Neuron (in vitro differentiated cells): Measurements from ENCODE around the gene AGRN.
"Not testable (repeated sequence)": the region's sequence is repeated elsewhere in the genome, so short reads cannot be mapped to it uniquely, and the experiment has no call there.

ENCODE experiments used
- H2AFZ ChIP-seq: one replicate; pipeline ENCODE4 v1.6.1; 2013; ENCODE audit warnings: low read depth, mild to moderate bottlenecking, inconsistent platforms, low read length, moderate library complexity
- H3K27me3 ChIP-seq: one replicate; pipeline ENCODE4 v1.6.1; 2013; ENCODE audit warnings: low read length; ENCODE audit not compliant: insufficient read depth
- H3K36me3 ChIP-seq: one replicate; pipeline ENCODE4 v1.6.1; 2013; ENCODE audit warnings: low read length; ENCODE audit not compliant: insufficient read depth
- H3K4me1 ChIP-seq: one replicate; pipeline ENCODE4 v1.6.1; 2013; ENCODE audit warnings: low read length; ENCODE audit not compliant: insufficient read depth
- H3K4me3 ChIP-seq: 2 replicates; pipeline ENCODE4 v1.5.1; 2013; ENCODE audit warnings: mild to moderate bottlenecking, low read length, moderate library complexity
- H3K9me3 ChIP-seq: one replicate; pipeline ENCODE4 v1.6.1; 2013; ENCODE audit warnings: low read length

Gene AGRN

DNA sequence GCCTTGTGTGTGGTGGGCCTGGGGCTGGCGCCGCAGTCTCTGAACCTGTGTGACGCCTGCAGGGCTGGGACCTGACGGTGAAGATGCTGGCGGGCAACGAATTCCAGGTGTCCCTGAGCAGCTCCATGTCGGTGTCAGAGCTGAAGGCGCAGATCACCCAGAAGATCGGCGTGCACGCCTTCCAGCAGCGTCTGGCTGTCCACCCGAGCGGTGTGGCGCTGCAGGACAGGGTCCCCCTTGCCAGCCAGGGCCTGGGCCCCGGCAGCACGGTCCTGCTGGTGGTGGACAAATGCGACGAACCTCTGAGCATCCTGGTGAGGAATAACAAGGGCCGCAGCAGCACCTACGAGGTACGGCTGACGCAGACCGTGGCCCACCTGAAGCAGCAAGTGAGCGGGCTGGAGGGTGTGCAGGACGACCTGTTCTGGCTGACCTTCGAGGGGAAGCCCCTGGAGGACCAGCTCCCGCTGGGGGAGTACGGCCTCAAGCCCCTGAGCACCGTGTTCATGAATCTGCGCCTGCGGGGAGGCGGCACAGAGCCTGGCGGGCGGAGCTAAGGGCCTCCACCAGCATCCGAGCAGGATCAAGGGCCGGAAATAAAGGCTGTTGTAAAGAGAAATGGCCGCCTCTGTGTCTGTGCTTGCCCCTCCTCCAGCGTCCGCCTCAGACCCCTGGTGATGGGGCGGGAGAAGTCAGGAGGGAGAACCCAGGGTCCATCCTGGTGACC lies 5.8 kb upstream of the AGRN start:
- peaks cover 20% of the 10 kb centered on the region for H3K4me1 ChIP-seq
- no peaks in the 10 kb centered on the region for H3K27me3 ChIP-seq
- peak overlapping the region; percentile 57 for H3K4me3 ChIP-seq
- H3K9me3 ChIP-seq: no peaks in the 10 kb centered on the region
- H3K36me3 ChIP-seq: no peaks in the 10 kb centered on the region
- no peak overlapping the region for H2AFZ ChIP-seq

DNA sequence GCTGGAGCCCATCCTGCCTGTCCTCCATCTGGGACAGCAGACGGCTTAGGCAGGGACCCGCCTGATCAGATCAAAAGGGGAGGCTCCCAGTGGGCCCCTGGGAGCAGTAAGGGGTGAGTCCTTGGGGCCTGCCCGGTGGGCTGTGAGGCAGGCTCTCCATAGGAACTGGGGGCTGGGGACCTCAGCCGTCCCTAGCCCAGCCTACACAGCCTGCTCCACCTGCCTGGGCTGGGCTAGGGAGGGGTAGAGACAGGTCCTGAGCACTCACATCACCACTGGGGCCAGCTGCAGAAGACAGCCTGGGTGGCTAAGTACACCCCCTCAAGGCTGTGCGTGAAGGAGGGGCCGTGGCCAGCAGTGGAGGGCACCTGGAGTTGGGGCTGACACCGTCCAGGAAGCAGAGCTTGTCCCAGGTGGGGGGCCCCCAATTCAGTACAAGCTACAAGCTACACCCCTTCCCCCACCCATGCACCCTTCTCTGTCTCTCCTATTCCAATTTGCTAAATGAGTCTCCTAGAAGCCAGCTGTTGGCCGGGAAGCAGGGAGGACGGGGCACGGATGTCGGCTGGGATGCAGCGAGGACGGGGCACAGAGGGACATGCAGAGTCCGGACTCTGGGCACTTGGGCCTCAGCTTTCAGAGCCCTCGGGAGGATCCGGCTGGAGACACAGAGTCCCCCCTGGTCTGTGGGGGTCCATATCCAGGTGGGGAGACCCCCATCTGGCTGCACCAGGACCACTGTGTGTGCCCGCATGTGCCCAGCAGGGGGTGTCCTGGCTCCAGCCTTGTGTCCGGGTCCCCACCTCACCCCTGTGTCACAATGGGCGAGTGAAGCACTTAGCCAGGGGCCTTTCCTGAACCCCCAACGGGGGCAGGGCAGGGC lies 4.9 kb upstream of the AGRN start:
- Histone ChIP-seq H3K27me3 (no peaks in the 10 kb centered on the region), H3K4me3 (no peak overlapping the region), H3K4me1 (peaks cover 22% of the 10 kb centered on the region), H2AFZ (no peak overlapping the region), H3K9me3 (no peaks in the 10 kb centered on the region), H3K36me3 (no peaks in the 10 kb centered on the region)

DNA sequence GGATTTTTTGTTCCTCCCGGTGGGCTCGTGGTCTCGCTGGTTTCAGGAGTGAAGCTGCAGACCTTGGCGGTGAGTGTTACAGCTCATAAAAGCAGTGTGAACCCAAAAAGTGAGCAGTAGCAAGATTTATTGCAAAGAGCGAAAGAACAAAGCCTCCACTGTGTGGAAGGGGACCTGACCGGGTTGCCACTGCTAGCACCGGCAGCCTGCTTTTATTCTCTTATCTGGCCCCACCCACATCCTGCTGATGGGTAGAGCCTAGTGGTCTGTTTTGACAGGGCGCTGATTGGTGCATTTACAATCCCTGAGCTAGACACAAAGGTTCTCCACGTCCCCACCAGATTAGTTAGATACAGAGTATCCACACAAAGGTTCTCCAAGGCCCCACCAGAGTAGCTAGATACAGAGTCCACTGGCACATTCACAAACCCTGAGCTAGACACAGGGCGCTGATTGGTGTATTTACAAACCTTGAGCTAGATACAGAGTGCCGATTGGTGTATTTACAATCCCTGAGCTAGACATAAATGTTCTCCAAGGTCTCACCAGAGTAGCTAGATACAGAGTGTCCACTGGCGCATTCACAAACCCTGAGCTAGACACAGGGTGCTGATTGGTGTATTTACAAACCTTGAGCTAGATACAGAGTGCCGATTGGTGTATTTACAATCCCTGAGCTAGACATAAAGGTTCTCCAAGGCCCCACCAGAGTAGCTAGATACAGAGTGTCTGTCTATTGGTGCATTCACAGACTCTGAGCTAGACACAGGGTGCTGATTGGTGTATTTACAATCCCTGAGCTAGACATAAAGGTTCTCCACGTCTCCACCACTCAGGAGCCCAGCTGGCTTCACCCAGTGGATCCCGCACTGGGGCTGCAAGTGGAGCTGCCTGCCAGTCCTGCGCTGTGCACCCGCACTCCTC lies 2.3 kb upstream of the AGRN start:
- H3K36me3 ChIP-seq, H3K4me3 ChIP-seq, H2AFZ ChIP-seq, H3K9me3 ChIP-seq, H3K27me3 ChIP-seq: not testable (repeated sequence)
- H3K4me1 ChIP-seq: peaks cover 30% of the 10 kb centered on the region

DNA sequence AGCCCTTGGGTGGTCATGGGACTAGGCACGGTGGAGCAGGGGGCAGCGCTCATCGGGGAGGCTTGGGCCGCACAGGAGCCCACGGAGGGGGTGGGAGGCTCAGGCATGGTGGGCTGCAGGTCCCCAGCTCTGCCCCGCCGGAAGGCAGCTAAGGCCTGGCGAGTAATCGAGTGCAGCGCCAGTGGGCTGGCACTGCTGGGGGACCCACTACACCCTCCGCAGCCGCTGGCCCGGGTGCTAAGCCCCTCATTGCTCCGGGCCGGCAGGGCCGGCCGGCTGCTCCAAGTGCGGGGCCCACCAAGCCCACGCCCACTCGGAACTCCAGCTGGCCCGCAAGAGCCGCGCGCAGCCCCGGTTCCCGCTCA lies 1.6 kb upstream of the AGRN start:
- peaks cover 10% of the 10 kb centered on the region for H3K36me3 ChIP-seq
- not testable (repeated sequence) for H3K4me3 ChIP-seq, H3K9me3 ChIP-seq, H2AFZ ChIP-seq, H3K27me3 ChIP-seq
- peaks cover 33% of the 10 kb centered on the region for H3K4me1 ChIP-seq

DNA sequence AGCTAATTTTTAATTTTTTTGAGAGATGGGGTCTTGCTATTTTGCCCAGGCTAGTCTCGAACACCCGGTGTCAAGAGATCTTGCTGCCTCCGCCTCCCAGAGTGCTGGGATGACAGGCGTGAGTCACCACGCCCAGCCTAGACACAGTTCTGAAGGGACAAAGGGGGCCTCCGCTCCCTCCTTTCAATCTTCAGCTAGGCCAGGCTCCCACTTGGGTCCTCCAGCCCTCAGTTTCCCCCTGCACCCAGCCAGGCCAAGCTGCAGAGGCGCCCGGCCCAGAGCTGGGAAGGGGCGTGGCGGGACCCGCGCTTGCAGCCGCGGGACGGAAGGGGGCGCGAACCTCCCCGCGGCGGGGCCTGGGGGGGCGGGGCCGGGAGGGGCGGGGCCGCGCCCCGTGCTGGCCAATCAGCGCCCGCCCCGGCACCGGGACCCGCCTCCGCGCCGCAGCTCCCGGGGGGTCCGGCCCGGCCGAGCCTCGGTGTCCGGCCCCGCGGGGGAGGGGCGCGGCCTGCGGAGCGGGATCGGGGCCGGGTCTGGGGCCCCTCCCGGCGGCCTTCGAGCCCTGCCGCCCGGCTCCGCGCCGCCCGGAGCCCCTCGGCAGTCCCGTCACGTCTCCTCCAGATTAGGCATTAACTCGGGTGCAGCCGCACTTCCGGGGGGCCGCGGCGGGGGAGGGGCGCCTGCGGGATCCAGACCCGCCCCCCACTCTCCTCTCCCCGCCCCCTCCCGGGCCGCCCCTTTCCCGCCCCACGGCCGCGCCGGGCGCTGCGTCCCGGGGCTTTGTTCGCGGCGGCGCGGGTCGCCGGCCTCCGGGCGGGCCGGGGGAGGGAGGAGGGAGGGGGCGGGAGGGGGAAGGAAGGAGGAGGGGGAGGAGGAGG lies 559 bp upstream of the AGRN start:
- Histone ChIP-seq H2AFZ (no peak overlapping the region), H3K4me3 (peak overlapping the region; percentile 40), H3K9me3 (no peaks in the 10 kb centered on the region), H3K36me3 (peaks cover 12% of the 10 kb centered on the region), H3K4me1 (peaks cover 25% of the 10 kb centered on the region), H3K27me3 (no peaks in the 10 kb centered on the region)

DNA sequence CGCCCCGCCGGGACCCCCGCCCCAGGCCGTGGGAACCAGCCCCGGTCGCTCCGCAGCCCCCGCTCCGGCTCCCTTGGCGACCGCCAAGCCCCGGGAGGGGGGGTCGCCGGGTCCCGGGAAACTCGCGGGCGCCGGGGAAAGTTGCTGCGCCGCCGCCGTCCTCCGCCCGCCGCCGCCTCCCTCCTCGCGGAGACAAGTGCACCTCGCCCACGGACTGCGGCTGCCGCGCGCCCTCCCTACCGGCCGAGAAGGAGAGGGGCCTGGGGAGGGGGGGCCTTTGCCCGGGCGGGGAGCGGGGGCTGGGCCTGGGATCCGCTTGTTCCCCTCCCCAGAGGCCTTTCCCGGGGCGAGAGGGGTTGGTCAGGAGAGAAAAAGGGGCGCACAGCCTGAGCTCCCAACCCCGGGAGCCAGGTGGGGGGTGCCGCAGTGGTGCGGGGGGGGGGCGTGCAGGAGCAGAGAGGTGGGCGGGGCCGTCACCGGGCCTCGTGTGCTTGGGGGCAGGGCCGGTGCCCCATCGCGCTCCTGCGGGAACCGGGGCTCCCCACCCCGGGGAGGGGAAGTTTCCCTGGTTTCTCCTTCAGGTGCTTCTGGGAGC lies 592 bp downstream of the AGRN start:
- no peaks in the 10 kb centered on the region for H3K9me3 ChIP-seq
- H3K36me3 ChIP-seq: peaks cover 16% of the 10 kb centered on the region
- peaks cover 19% of the 10 kb centered on the region for H3K4me1 ChIP-seq
- H2AFZ ChIP-seq: no peak overlapping the region
- no peaks in the 10 kb centered on the region for H3K27me3 ChIP-seq
- peak overlapping the region; percentile 95 for H3K4me3 ChIP-seq

DNA sequence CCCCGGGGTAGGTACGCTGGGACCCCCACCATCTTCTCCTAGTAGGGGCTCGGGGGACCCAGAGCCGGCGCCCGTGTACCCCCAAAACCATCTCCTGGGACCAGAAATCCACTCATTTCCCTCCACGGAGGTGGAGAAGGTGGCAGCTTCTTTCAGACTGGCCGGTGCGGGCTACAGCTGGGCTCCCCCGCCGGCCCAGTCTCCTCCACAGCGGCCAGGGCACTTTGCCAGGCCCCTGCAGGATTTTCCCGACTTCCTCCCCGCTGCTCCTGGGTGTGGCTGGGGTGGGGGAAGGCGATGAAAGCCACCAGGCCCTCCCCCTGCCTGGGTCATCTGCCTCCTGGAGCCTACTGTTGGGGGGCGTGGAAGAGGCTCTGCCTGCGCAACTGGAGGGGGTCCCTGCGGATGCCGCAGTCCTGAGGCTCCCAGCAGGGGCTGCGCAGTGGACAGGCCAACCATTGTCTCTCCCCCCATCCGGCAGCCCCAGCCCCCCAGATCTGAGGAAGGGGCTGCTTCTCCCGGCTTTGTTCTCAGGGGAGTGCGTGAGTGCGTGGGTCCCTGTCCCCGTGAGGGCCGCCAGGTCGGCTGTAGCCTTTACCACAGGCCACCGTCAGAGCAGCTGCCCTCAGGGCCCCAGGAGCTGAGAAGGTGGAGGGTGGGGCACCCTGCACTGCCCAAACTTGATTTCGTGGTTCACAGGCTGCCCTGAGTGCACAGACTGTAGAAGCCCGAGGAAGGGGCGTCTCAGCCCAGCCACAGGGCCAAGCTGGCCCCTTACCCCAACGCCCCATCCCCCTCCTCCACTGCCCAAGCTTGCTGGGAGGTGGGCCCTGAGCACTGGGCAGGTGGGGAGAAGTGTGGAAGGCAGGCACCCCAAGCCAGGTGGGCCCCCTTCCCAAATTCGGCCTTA lies 1.3 kb downstream of the AGRN start:
- peak overlapping the region; percentile 95 for H3K4me3 ChIP-seq
- H2AFZ ChIP-seq: no peak overlapping the region
- H3K27me3 ChIP-seq: no peaks in the 10 kb centered on the region
- H3K4me1 ChIP-seq: peaks cover 19% of the 10 kb centered on the region
- peaks cover 16% of the 10 kb centered on the region for H3K36me3 ChIP-seq
- H3K9me3 ChIP-seq: no peaks in the 10 kb centered on the region

DNA sequence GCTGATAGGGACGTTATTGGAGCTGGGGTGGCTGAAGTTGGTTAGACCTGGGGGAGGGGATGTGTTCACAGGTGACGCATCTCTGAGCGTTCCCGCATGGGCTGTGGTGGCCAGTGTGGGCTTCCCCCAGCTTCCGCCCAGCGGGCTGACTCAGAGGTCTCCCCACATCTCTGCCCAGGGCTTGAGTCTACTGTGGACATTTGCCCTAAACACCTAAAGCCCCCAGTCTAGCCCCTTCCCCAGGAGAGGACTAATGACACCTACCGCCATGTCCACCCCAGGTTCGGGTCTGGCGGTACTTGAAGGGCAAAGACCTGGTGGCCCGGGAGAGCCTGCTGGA lies 2.0 kb downstream of the AGRN start:
- Histone ChIP-seq H3K4me3 (no peak overlapping the region), H3K9me3 (no peaks in the 10 kb centered on the region), H3K27me3 (no peaks in the 10 kb centered on the region), H2AFZ (no peak overlapping the region), H3K36me3 (peaks cover 16% of the 10 kb centered on the region), H3K4me1 (peaks cover 21% of the 10 kb centered on the region)

DNA sequence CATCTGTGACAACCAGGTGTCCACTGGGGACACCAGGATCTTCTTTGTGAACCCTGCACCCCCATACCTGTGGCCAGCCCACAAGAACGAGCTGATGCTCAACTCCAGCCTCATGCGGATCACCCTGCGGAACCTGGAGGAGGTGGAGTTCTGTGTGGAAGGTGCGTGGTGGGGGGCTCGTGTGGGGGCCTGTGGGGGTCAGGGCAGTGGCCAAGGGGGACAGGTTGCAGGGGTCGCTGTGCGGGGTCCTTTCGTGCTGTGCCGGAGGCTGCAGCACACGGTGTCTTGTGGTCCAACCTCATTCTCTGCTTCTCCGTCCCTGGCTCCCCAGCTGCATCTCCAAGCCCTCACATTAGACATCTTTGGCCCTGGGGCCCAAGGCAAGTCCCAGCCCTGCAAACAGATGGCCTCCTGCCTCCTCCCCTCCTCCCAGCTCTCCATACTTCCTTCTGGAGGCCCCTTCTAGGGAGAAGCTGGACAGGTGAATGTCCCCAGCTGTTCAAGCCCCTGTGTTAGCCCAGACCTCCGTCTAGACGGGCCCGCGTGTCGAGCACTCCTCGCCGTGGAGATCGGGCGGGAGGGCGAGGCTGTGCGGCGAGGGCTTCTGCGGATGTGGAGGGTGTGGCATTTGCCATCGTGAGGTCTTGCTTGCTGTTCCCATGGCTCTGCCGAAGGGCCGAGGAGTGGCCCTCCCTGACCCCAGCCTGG lies 2.5 kb downstream of the AGRN start:
- Histone ChIP-seq H3K4me1 (peaks cover 21% of the 10 kb centered on the region), H3K9me3 (no peaks in the 10 kb centered on the region), H3K36me3 (peaks cover 16% of the 10 kb centered on the region), H3K27me3 (no peaks in the 10 kb centered on the region), H3K4me3 (no peak overlapping the region), H2AFZ (no peak overlapping the region)

DNA sequence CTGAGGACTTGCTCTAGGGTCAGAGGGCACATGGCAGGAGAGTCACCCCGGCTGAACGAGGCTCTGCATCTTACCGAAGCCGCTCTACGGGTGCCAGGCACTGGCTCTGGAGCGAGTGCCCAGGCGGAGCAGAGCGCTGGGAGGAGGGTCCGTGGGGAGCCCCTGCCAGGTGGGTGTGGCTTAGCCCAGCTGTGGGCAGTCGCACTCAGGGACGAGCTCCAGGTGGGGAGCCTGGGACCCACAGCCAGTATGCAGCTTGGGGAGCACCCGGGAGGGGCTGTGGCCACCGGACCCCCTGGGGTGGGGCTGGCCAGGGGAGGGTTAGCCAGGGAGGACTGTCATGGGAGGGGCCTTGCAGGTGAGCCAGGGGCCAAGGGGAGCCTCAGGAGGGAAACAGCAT lies 3.8 kb downstream of the AGRN start:
- no peaks in the 10 kb centered on the region for H3K9me3 ChIP-seq
- H3K4me1 ChIP-seq: peaks cover 21% of the 10 kb centered on the region
- H3K36me3 ChIP-seq: peaks cover 16% of the 10 kb centered on the region
- no peaks in the 10 kb centered on the region for H3K27me3 ChIP-seq
- no peak overlapping the region for H2AFZ ChIP-seq
- H3K4me3 ChIP-seq: no peak overlapping the region

DNA sequence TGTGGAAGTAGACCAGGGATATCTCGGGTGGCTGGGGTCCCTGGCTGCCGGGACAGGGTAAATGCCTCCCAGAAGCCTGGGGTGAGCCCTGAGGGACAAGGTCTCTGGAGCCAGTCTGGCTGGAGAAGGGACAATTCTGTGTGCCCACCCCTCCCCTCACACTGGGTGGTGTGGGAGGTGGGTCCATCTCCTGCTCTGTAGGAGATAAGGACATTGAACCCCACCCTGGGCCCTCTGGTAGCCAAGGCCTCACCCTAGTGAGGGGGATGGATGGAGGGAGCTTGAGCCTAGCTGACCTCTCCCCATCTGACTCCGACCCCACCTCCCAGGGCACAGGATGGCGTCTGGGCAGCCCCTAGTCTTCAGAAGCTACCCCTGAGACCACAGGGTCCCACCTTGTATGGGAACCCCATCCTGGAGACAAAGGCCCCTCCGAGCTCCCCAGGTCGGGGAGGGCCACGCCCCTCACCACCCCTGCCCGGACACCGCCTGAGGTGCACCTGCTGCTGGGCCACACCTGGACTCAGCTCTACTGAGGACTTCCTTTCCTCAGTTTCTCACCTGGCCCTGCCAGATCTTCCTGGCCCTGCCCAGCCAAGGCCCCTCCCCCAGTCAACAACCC lies 4.3 kb downstream of the AGRN start:
- H2AFZ ChIP-seq: no peak overlapping the region
- peaks cover 16% of the 10 kb centered on the region for H3K36me3 ChIP-seq
- H3K4me3 ChIP-seq: no peak overlapping the region
- H3K4me1 ChIP-seq: peaks cover 19% of the 10 kb centered on the region
- no peaks in the 10 kb centered on the region for H3K9me3 ChIP-seq
- H3K27me3 ChIP-seq: no peaks in the 10 kb centered on the region
